NCI-H1417 (cell line): Measurements from ENCODE around the gene MIGA1.

ENCODE experiments used
- DNase-seq, 3 experiments: peaks; one replicate each; lab custom pipeline; 2025; lab: John Stamatoyannopoulos, UW

The MIGA1 gene

GRCh38 chr1:77847621-77848080 is 68.2 kb downstream of the MIGA1 start:
- no peak for DNase-seq

- DNase-seq = no peak
Measured at GRCh38 chr1:77850082-77850481, 70.6 kb downstream of the MIGA1 start.

GRCh38 chr1:77857552-77857951 is 78.1 kb downstream of the MIGA1 start:
- DNase-seq = no peak

GRCh38 chr1:77858725-77859124 is 79.3 kb downstream of the MIGA1 start:
- DNase-seq = no peak

GRCh38 chr1:77859248-77859647 is 79.8 kb downstream of the MIGA1 start:
- no peak for DNase-seq

- no peak for DNase-seq
Measured at GRCh38 chr1:77866296-77866695, 86.8 kb downstream of the MIGA1 start.

- no peak for DNase-seq
Measured at GRCh38 chr1:77872645-77873044, 93.2 kb downstream of the MIGA1 start.

- no peak for DNase-seq
Measured at GRCh38 chr1:77873461-77873860, 94.0 kb downstream of the MIGA1 start.

GRCh38 chr1:77874804-77875445 is 95.5 kb downstream of the MIGA1 start:
- DNase-seq = no peak

- DNase-seq = no peak
Measured at GRCh38 chr1:77876884-77877283, 97.4 kb downstream of the MIGA1 start.

GRCh38 chr1:77881061-77881460 is 101.6 kb downstream of the MIGA1 start:
- DNase-seq = no peak

GRCh38 chr1:77882411-77882810 is 103.0 kb downstream of the MIGA1 start:
- DNase-seq = no peak

- peak in 2 of 3 experiments; percentile 65 for DNase-seq
Measured at GRCh38 chr1:77888081-77888780, 108.8 kb downstream of the MIGA1 start, which contains the start of gene NEXN. Gene NEXN, plus strand, starts transcription at chr1:77888624. Its CDS starts 27,483 bp downstream, at chr1:77916107.

GRCh38 chr1:77888781-77889642 is 109.6 kb downstream of the MIGA1 start:
- DNase-seq = peak in 2 of 3 experiments; percentile 65

- no peak for DNase-seq
Measured at GRCh38 chr1:77889671-77890070, 110.2 kb downstream of the MIGA1 start.

GRCh38 chr1:77891200-77891599 is 111.8 kb downstream of the MIGA1 start:
- no peak for DNase-seq

- no peak for DNase-seq
Measured at GRCh38 chr1:77899647-77900320, 120.3 kb downstream of the MIGA1 start.

- peak in 2 of 3 experiments; percentile 12 to 66 for DNase-seq
Measured at GRCh38 chr1:77900687-77901293, 121.3 kb downstream of the MIGA1 start.

- no peak for DNase-seq
Measured at GRCh38 chr1:77905603-77906002, 126.2 kb downstream of the MIGA1 start.

- DNase-seq = no peak
Measured at GRCh38 chr1:77906019-77906545, 126.6 kb downstream of the MIGA1 start.

- DNase-seq = no peak
Measured at GRCh38 chr1:77906624-77907023, 127.2 kb downstream of the MIGA1 start.
